Psoas muscle (tissue), 8 donors: ENCODE data around the gene UQCRC1. TPM values are rescaled to one million over a fixed set of nuclear protein-coding genes. Genes with fewer than 3 reads are reported as not detected.

Source experiments
- ATAC-seq, 4 donors: fragments of 200-7000 bp; cut with Tn5 transposase; one replicate each; pipeline ENCODE4 v1.9.1; 2020; ENCODE audit warnings: moderate library complexity in 3 of 4, mild to moderate bottlenecking in 2 of 4
- DNase-seq, 2 donors: peaks; one replicate each; pipeline ENCODE4 v3.0.0-alpha.2; 2020
- H3K27ac ChIP-seq: fragments of 200-600 bp; one replicate; pipeline ENCODE4 v1.8.0; 2022
- H3K27me3 ChIP-seq, 3 donors: fragments of 200-600 bp in 1 of 3; one replicate each; pipeline versions ENCODE4 v1.6.1 to v1.8.0; 2013 to 2022; ENCODE audit warnings: low read length in 2 of 3, mild to moderate bottlenecking in 2 of 3, moderate library complexity in 1 of 3; ENCODE audit not compliant: insufficient read depth in 3 of 3
- H3K36me3 ChIP-seq, 2 donors: fragments of 200-600 bp in 1 of 2; one replicate each; pipeline versions ENCODE4 v1.6.1 to v1.8.0; 2013 to 2022; ENCODE audit warnings: low read depth in 1 of 2, mild to moderate bottlenecking in 1 of 2, moderate library complexity in 1 of 2; ENCODE audit not compliant: insufficient read depth in 1 of 2
- H3K4me1 ChIP-seq: fragments of 200-600 bp; one replicate; pipeline ENCODE4 v1.8.0; 2022
- H3K4me3 ChIP-seq: fragments of 200-600 bp; one replicate; pipeline ENCODE4 v1.8.0; 2022; ENCODE audit warnings: mild to moderate bottlenecking
- H3K9me3 ChIP-seq: fragments of 200-600 bp; one replicate; pipeline ENCODE4 v1.8.0; 2022
- WGBS, 3 donors: extraction: QIAGEN DNeasy Blood & Tissue Kit; methylation state at CpG; one replicate each; pipeline versions ENCODE4 v1.1.6 to v1.1.7; 2013; 5-methylcytosine and 5-hydroxymethylcytosine counted together
- intact Hi-C, 2 donors: fragments of 100-400 bp; cut with DNase I; formaldehyde crosslinking; loops; one replicate each; pipeline versions ENCODE4 v1.11.0 to v1.14.2; 2022
- polyA plus RNA-seq, 3 donors: library from polyadenylated mRNA; stranded (reverse); fragments of 200-250 nt; gene quantifications; one replicate each; pipeline ENCODE4 v1.2.3, GENCODE V29; 2013
- total RNA-seq, 4 donors: library from RNA; stranded (reverse); fragmentation: NEBNext Ultra II Directional in 2 of 4; extraction: Animal tissue kit (Norgen Biotek cat#: 25700) in 2 of 4; gene quantifications; one replicate each; pipeline versions ENCODE4 v1.2.1 to v1.2.4, GENCODE V29; 2021 to 2023
- TF ChIP-seq, protein P1 (sequence below): fragments of 200-600 bp; IDR thresholded peaks from one replicate; pipeline ENCODE4 v1.8.0; 2022; ENCODE audit warnings: antibody characterized with exemption
- donor health status: healthy with polysubstance abuse.
- donor health status: DM: no; HTN: no; CAD: no; lungs with moderate emphysema.
- donor health status: Bipolar disorder and iron deficiency.
- donor health status: healthy.
- donor health status: DM: yes; HTN: yes; CAD: no.
- donor health status: DM: no; HTN: no; CAD: no.
- donor health status: DM: no; HTN: no; CAD: no.
- donor health status: DM: yes; HTN: yes; CAD: no.

The UQCRC1 gene
- total and polyA plus RNA-seq, 7 donors: 466 to 719 (median 674) TPM

DNA sequence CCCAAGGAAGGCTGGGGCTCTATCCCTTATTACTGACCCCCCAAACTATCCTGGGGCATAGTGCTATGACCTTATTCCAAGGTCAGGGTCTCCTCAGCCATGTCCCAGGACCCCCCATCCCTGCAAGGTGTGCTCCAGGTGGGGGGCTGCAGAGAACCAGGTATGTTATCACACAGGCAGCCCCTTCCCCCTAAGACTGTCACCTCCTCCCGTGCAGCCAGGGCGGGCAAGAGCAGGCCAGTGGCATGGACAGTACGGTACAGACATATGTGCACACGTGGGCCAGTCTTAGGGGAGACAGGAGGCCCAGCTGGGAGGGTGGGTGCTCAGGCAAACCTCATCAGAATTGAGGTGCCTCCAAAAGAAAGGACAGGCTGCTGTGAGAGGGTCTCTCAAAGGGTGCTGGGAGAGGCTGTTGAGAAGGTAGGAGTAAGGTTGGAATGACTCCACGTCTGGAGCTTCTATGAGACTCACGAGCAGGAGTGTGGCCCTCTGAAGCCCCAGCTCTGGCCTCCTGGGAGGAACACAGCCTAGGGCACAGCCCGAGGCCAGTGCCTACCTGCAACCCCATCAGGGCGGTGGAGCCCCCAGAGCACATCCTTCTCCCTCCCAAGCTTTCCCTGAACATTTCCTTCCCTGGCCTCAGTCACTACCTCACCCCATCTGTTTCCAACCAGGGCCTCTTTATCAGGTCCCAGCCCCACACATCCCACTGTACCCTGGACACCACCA, 12.6 kb downstream of the UQCRC1 start:
- Histone ChIP-seq H3K9me3 (no peaks in the 10 kb centered on the region), H3K36me3 (peaks cover 13 to 33% of the 10 kb centered on the region in 2 donors), H3K27me3 (no peaks in the 10 kb centered on the region), H3K4me3 (no peak overlapping the region), H3K27ac (peak overlapping the region; percentile 94), H3K4me1 (peaks cover 73% of the 10 kb centered on the region)
- TF ChIP-seq, protein P1, sequence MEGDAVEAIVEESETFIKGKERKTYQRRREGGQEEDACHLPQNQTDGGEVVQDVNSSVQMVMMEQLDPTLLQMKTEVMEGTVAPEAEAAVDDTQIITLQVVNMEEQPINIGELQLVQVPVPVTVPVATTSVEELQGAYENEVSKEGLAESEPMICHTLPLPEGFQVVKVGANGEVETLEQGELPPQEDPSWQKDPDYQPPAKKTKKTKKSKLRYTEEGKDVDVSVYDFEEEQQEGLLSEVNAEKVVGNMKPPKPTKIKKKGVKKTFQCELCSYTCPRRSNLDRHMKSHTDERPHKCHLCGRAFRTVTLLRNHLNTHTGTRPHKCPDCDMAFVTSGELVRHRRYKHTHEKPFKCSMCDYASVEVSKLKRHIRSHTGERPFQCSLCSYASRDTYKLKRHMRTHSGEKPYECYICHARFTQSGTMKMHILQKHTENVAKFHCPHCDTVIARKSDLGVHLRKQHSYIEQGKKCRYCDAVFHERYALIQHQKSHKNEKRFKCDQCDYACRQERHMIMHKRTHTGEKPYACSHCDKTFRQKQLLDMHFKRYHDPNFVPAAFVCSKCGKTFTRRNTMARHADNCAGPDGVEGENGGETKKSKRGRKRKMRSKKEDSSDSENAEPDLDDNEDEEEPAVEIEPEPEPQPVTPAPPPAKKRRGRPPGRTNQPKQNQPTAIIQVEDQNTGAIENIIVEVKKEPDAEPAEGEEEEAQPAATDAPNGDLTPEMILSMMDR: no peak
- no peak for DNase-seq
- ATAC-seq: no peak
- 44 to 77% (median 62%) methylated on average over 8 of the region's 8 CpGs for WGBS, 3 donors
- intact Hi-C loops: no loop called here

DNA sequence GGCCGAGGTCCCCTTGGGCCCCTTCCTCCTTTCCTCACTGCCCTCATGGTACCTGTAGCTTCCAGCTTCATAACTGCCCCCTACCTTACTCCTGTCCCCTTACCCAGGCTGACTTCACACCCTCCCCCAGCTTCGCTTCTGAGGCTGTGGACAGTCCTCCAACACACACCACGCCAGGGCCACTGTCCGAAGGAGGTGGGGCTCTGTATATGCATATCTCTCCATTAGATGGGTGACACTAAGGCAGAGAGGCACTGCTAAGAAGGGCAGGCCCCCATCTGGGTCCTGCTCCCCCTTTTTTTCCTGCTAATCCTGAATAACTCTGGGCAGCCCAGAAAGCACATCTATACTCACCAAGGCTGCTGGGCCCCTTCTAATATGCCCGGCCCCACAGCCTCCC, 13.3 kb downstream of the UQCRC1 start:
- Histone ChIP-seq H3K36me3 (peaks cover 11 to 27% of the 10 kb centered on the region in 2 donors), H3K4me3 (no peak overlapping the region), H3K4me1 (peaks cover 67% of the 10 kb centered on the region), H3K27me3 (no peaks in the 10 kb centered on the region), H3K9me3 (no peaks in the 10 kb centered on the region), H3K27ac (peak overlapping the region; percentile 94)
- no peak for DNase-seq
- intact Hi-C loops: no loop called here
- TF ChIP-seq, protein P1: no peak
- WGBS, 3 donors: 71 to 82% (median 71%) methylated on average over 5 of the region's 5 CpGs
- no peak for ATAC-seq

DNA sequence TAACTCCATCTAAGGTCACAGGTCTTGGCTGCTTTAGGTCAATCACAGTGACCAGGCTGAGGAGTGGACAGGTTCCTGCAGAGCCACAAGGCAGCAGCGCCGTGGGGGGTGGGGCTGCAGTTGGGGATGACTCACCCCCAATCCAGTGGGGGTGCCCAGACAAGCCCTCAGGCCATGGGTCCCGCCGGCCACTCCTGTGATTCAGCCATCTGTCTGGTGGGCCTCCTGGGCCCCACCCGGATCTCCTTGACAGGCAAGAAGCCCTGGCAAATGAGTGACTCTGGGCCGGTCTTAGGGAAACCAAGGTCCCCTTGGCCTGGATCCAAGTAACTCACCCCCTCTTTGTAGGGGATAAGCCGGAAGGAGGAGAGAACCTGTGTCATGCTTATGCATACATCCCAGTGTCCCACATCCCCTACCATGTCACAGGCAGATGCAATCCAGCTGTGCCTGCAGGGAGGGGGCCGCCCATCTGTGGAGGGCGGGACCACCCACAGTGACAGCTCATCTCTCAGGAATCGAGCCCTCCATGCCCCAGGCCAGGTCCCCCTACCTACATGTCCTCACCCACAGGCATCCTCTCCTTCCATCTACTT, 13.8 kb downstream of the UQCRC1 start:
- intact Hi-C loops: no loop called here
- Histone ChIP-seq H3K27ac (peak overlapping the region; percentile 94), H3K4me3 (peak overlapping the region; percentile 61)

DNA sequence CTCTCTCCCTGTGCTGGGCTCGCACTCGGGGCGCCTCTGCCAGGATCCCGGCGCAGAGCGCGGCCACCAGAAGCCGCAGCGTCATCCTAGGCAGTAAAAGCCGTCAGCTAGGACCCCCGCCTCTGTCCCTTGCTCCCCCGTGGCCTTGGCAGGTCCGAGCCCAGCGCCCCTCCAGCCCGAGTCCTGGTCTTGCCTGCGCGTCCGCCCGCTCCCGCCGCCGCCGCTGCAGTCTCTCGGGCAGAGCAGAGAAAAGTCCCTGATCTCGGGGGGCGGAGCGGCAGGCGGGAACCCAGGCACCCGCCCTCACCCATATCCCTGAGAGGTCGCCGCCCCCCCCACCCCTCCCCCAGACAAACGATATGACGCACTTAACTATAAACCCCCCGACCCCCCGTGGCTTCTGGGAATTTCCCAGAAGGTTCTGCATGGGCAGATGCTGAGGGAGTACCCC, 14.3 kb downstream of the UQCRC1 start, which contains the start of gene COL7A1:
COL7A1 (minus strand) TSS at position 255 of the 451 bp plus-strand sequence; CDS start at position 85, 170 bp downstream.
- 1 to 3% (median 3%) methylated on average over 19 to 35 of the region's 35 CpGs for WGBS, 3 donors
- peak in 1 of 4 donors; percentile 5 for ATAC-seq

More for the DNA sequence above, 13.8 kb downstream of the UQCRC1 start:
- 20 to 39% (median 22%) methylated on average over 10 of the region's 10 CpGs for WGBS, 3 donors
- Histone ChIP-seq H3K36me3 (peaks cover 6 to 21% of the 10 kb centered on the region in 2 donors), H3K4me1 (peaks cover 62% of the 10 kb centered on the region), H3K27me3 (no peaks in the 10 kb centered on the region), H3K9me3 (no peaks in the 10 kb centered on the region)
- ATAC-seq (peak; percentile 21 to 70 (median 38)), DNase-seq (peak; percentile 67 to 85)
- TF ChIP-seq, protein P1: no peak

More for the DNA sequence above, 14.3 kb downstream of the UQCRC1 start, which contains the start of gene COL7A1:
- Histone ChIP-seq H3K4me1 (peaks cover 57% of the 10 kb centered on the region), H3K27ac (peak within 1 kb of the TSS; percentile 94), H3K36me3 (peaks cover 5 to 16% of the 10 kb centered on the region in 2 donors), H3K27me3 (no peaks in the 10 kb centered on the region), H3K9me3 (no peaks in the 10 kb centered on the region), H3K4me3 (peak within 1 kb of the TSS; percentile 61)
- intact Hi-C loops: no loop called here
- no peak for DNase-seq
- TF ChIP-seq, protein P1: no peak
